HAP-1 (cell line): Measurements from ENCODE around the gene SLC6A6.

Experiments
- DNase-seq, 2 experiments: peaks; one replicate each; pipeline ENCODE4 v3.0.0-alpha.2; 2016 to 2020; ENCODE audit warnings: low spot score in 2 of 2
- H3K27me3 ChIP-seq: fragments of 250-450 bp; sonication (Bioruptor Pico); 2 replicates; pipeline ENCODE4 v1.5.1; 2020; ENCODE audit warnings: low read depth, mild to moderate bottlenecking, moderate library complexity
- H3K36me3 ChIP-seq: fragments of 250-450 bp; sonication (Bioruptor Pico); replicated peaks from 2 replicates; pipeline ENCODE4 v1.5.1; 2020; ENCODE audit warnings: mild to moderate bottlenecking
- H3K4me1 ChIP-seq: fragments of 250-450 bp; sonication (Bioruptor Pico); 2 replicates; pipeline ENCODE4 v1.5.1; 2020; ENCODE audit warnings: mild to moderate bottlenecking
- H3K4me3 ChIP-seq: fragments of 250-450 bp; sonication (Bioruptor Pico); 2 replicates; pipeline ENCODE4 v1.5.1; 2020; ENCODE audit warnings: mild to moderate bottlenecking, moderate library complexity
- H3K9me3 ChIP-seq: fragments of 250-450 bp; sonication (Bioruptor Pico); 2 replicates; pipeline ENCODE4 v1.5.1; 2020; ENCODE audit warnings: mild to moderate bottlenecking, moderate library complexity
- in situ Hi-C: fragments of 300-500 bp; cut with MboI; formaldehyde crosslinking; loops from 3 replicates; pipeline ENCODE4 v1.14.3; 2020; ENCODE audit warnings: low sequenced_read_pairs, inconsistent platforms, mixed read lengths

Gene SLC6A6

GRCh38 chr3:14457481-14457880 is 55.1 kb downstream of the SLC6A6 start:
- in situ Hi-C loops: no loop called here
- no peaks in the 10 kb centered on the region for H3K27me3 ChIP-seq
- H3K4me3 ChIP-seq: no peak overlapping the region
- no peak for DNase-seq
- no peaks in the 10 kb centered on the region for H3K9me3 ChIP-seq
- no peaks in the 10 kb centered on the region for H3K4me1 ChIP-seq
- H3K36me3 ChIP-seq: peaks cover 20% of the 10 kb centered on the region

- peak in 1 of 2 experiments; percentile 25 for DNase-seq
- Histone ChIP-seq H3K27me3 (no peaks in the 10 kb centered on the region), H3K4me1 (no peaks in the 10 kb centered on the region), H3K9me3 (no peaks in the 10 kb centered on the region), H3K36me3 (peaks cover 25% of the 10 kb centered on the region), H3K4me3 (no peak overlapping the region)
- in situ Hi-C loops: no loop called here
Measured at GRCh38 chr3:14457999-14458398, 55.6 kb downstream of the SLC6A6 start.

GRCh38 chr3:14458434-14459275 is 56.2 kb downstream of the SLC6A6 start:
- H3K36me3 ChIP-seq: peaks cover 26% of the 10 kb centered on the region
- H3K4me3 ChIP-seq: no peak overlapping the region
- no peaks in the 10 kb centered on the region for H3K27me3 ChIP-seq
- no peaks in the 10 kb centered on the region; the same call in 1 of the 2 replicates for H3K4me1 ChIP-seq
- no peaks in the 10 kb centered on the region for H3K9me3 ChIP-seq
- DNase-seq: no peak
- in situ Hi-C loops: no loop called here

- in situ Hi-C loops: no loop called here
- Histone ChIP-seq H3K4me3 (no peak overlapping the region), H3K36me3 (peaks cover 28% of the 10 kb centered on the region), H3K9me3 (no peaks in the 10 kb centered on the region), H3K27me3 (no peaks in the 10 kb centered on the region), H3K4me1 (no peaks in the 10 kb centered on the region; the same call in 1 of the 2 replicates)
- no peak for DNase-seq
Measured at GRCh38 chr3:14459384-14459783, 57.0 kb downstream of the SLC6A6 start.

GRCh38 chr3:14459787-14460186 is 57.4 kb downstream of the SLC6A6 start:
- H3K36me3 ChIP-seq: peaks cover 28% of the 10 kb centered on the region
- no peaks in the 10 kb centered on the region for H3K27me3 ChIP-seq
- no peaks in the 10 kb centered on the region; the same call in 1 of the 2 replicates for H3K4me1 ChIP-seq
- DNase-seq: no peak
- in situ Hi-C loops: loop anchor here (5.0 to 10.0 kb wide), 2 partner anchors 197 to 565 kb away; no protein-coding TSS in a partner anchor
- no peak overlapping the region for H3K4me3 ChIP-seq
- H3K9me3 ChIP-seq: no peaks in the 10 kb centered on the region

GRCh38 chr3:14460342-14461005 is 58.1 kb downstream of the SLC6A6 start:
- H3K27me3 ChIP-seq: no peaks in the 10 kb centered on the region
- no peaks in the 10 kb centered on the region; the same call in 1 of the 2 replicates for H3K4me1 ChIP-seq
- no peak overlapping the region for H3K4me3 ChIP-seq
- in situ Hi-C loops: loop anchor here (5.0 to 10.0 kb wide), 2 partner anchors 198 to 566 kb away; no protein-coding TSS in a partner anchor
- peaks cover 25% of the 10 kb centered on the region for H3K36me3 ChIP-seq
- H3K9me3 ChIP-seq: no peaks in the 10 kb centered on the region
- no peak for DNase-seq

- Histone ChIP-seq H3K27me3 (no peaks in the 10 kb centered on the region), H3K36me3 (peaks cover 25% of the 10 kb centered on the region), H3K4me1 (no peaks in the 10 kb centered on the region; the same call in 1 of the 2 replicates), H3K4me3 (no peak overlapping the region), H3K9me3 (no peaks in the 10 kb centered on the region)
- in situ Hi-C loops: loop anchor here (5.0 to 10.0 kb wide), 2 partner anchors 199 to 566 kb away; no protein-coding TSS in a partner anchor
- DNase-seq: no peak
Measured at GRCh38 chr3:14461006-14461747, 58.8 kb downstream of the SLC6A6 start.

GRCh38 chr3:14461748-14462324 is 59.4 kb downstream of the SLC6A6 start:
- Histone ChIP-seq H3K27me3 (no peaks in the 10 kb centered on the region), H3K36me3 (peaks cover 26% of the 10 kb centered on the region), H3K4me3 (no peak overlapping the region), H3K4me1 (no peaks in the 10 kb centered on the region; the same call in 1 of the 2 replicates), H3K9me3 (no peaks in the 10 kb centered on the region)
- peak in 1 of 2 experiments; percentile 37 for DNase-seq
- in situ Hi-C loops: loop anchor here (5.0 to 10.0 kb wide), 2 partner anchors 200 to 567 kb away; no protein-coding TSS in a partner anchor

GRCh38 chr3:14462738-14463137 is 60.3 kb downstream of the SLC6A6 start:
- Histone ChIP-seq H3K9me3 (no peaks in the 10 kb centered on the region), H3K4me1 (no peaks in the 10 kb centered on the region; the same call in 1 of the 2 replicates), H3K27me3 (no peaks in the 10 kb centered on the region), H3K4me3 (no peak overlapping the region), H3K36me3 (peaks cover 29% of the 10 kb centered on the region)
- in situ Hi-C loops: loop anchor here (5.0 to 10.0 kb wide), 2 partner anchors 200 to 568 kb away; no protein-coding TSS in a partner anchor
- DNase-seq: no peak

- H3K36me3 ChIP-seq: peaks cover 32% of the 10 kb centered on the region
- H3K4me1 ChIP-seq: no peaks in the 10 kb centered on the region; the same call in 1 of the 2 replicates
- in situ Hi-C loops: loop anchor here (5.0 to 10.0 kb wide), 2 partner anchors 201 to 569 kb away; no protein-coding TSS in a partner anchor
- peak; percentile 18 to 48 for DNase-seq
- H3K27me3 ChIP-seq: no peaks in the 10 kb centered on the region
- H3K4me3 ChIP-seq: no peak overlapping the region
- H3K9me3 ChIP-seq: no peaks in the 10 kb centered on the region
Measured at GRCh38 chr3:14463330-14464140, 61.1 kb downstream of the SLC6A6 start.

GRCh38 chr3:14464141-14464465 is 61.7 kb downstream of the SLC6A6 start:
- no peak overlapping the region for H3K4me3 ChIP-seq
- no peaks in the 10 kb centered on the region; the same call in 1 of the 2 replicates for H3K4me1 ChIP-seq
- no peak for DNase-seq
- in situ Hi-C loops: loop anchor here (5.0 to 10.0 kb wide), 2 partner anchors 202 to 569 kb away; no protein-coding TSS in a partner anchor
- no peaks in the 10 kb centered on the region for H3K9me3 ChIP-seq
- peaks cover 32% of the 10 kb centered on the region for H3K36me3 ChIP-seq
- H3K27me3 ChIP-seq: no peaks in the 10 kb centered on the region

- in situ Hi-C loops: loop anchor here (5.0 to 10.0 kb wide), 2 partner anchors 202 to 570 kb away; no protein-coding TSS in a partner anchor
- Histone ChIP-seq H3K4me3 (no peak overlapping the region), H3K36me3 (peaks cover 32% of the 10 kb centered on the region), H3K9me3 (no peaks in the 10 kb centered on the region), H3K4me1 (no peaks in the 10 kb centered on the region; the same call in 1 of the 2 replicates), H3K27me3 (no peaks in the 10 kb centered on the region)
- DNase-seq: no peak
Measured at GRCh38 chr3:14464521-14464920, 62.1 kb downstream of the SLC6A6 start.
